Measurements from ENCODE around the gene IL33. TPM values are rescaled to one million over a fixed set of nuclear protein-coding genes. Genes with fewer than 3 reads are reported as not detected.

IL33 gene
- total and polyA plus RNA-seq, 2 of the 4 experiments (the other 2 are of a cell fraction): not detected

- in situ Hi-C loops (cut with MboI; ENCODE audit: low sequenced_read_pairs) (no loop called here), intact Hi-C loops (cut with micrococcal nuclease) (no loop called here), dilution Hi-C loops (cut with HindIII; ENCODE audit: low sequenced_read_pairs, unreplicated experiment) (no loop called here)
- no peak overlapping the region for H2BK120ac ChIP-seq (ENCODE audit: low read depth, low read length)
- H3K4ac ChIP-seq (ENCODE audit: low read depth, low read length): no peak overlapping the region
- H2BK15ac ChIP-seq (ENCODE audit: low read depth, low read length): no peak overlapping the region
- no CpG with 5 or more reads among the region's 2 CpGs for WGBS, 2 experiments (ENCODE audit: extremely low coverage in 2 of 2, insufficient read length in 1 of 2)
- H3K27ac ChIP-seq (ENCODE audit: insufficient read depth, low read length): no peak overlapping the region
- ATAC-seq (ENCODE audit: low read depth): no peak
- no peak overlapping the region for H3K18ac ChIP-seq (ENCODE audit: low read depth, low read length)
- H3K56ac ChIP-seq (ENCODE audit: extremely low read depth, insufficient read depth, low read length): no peak overlapping the region
- H4K5ac ChIP-seq (ENCODE audit: low read depth, low read length): no peak overlapping the region
- H3K9me1 ChIP-seq (ENCODE audit: insufficient read depth, low read length): no peaks in the 10 kb centered on the region
- no peaks in the 10 kb centered on the region for H3K79me1 ChIP-seq (ENCODE audit: low read depth in 1 of 2, low read length in 2 of 2)
- TF ChIP-seq POLR2A (IDR thresholded peaks at IDR 0.05; ENCODE audit: low read depth, low read length) (no peak), MXI1 (IDR thresholded peaks at IDR 0.05; ENCODE audit: borderline replicate concordance, low read depth, low read length) (no peak), RFX5 (IDR thresholded peaks at IDR 0.05; ENCODE audit: low read depth, low read length) (no peak), NFE2L2 (IDR thresholded peaks at IDR 0.05; ENCODE audit: low read depth, low read length) (no peak)
- peaks cover 5% of the 10 kb centered on the region for H3K9me3 ChIP-seq (ENCODE audit: control insufficient read depth, insufficient read depth, low read length)
- no peak overlapping the region for H3K4me2 ChIP-seq (ENCODE audit: low read depth, low read length)
- BruUV-seq (replicated peaks): no TSS peak
- POLR2A ChIA-PET (ENCODE audit: unreplicated experiment): no interaction called here
- H2BK5ac ChIP-seq (ENCODE audit: low read depth, low read length, poor library complexity, severe bottlenecking): no peak overlapping the region
- no peak overlapping the region for H2AFZ ChIP-seq (replicated peaks; ENCODE audit: low read length, poor library complexity)
- no peak overlapping the region for H2BK20ac ChIP-seq (ENCODE audit: low read depth, low read length)
- no peaks in the 10 kb centered on the region for H3K36me3 ChIP-seq (ENCODE audit: control insufficient read depth, insufficient read depth, low read length)
- no peaks in the 10 kb centered on the region; the same call in 1 of the 2 replicates for H3K27me3 ChIP-seq (ENCODE audit: control insufficient read depth, insufficient read depth, low read length)
- DNase-seq: no peak
- no peak overlapping the region for H3K23ac ChIP-seq (ENCODE audit: low read depth, low read length)
- CTCF ChIA-PET: no interaction called here
- H3K14ac ChIP-seq (replicated peaks; ENCODE audit: low read depth, low read length): no peak overlapping the region
- H4K20me1 ChIP-seq (ENCODE audit: insufficient read depth, low read length): no peaks in the 10 kb centered on the region
- no peak overlapping the region for H4K91ac ChIP-seq (ENCODE audit: insufficient read depth, low read depth, low read length)
- H4K8ac ChIP-seq (ENCODE audit: low read depth in 2 of 2, low read length in 2 of 2): no peak overlapping the region
- no peak overlapping the region for H2AK5ac ChIP-seq (ENCODE audit: low read depth, low read length)
- H2AK9ac ChIP-seq (replicated peaks; ENCODE audit: low read depth, low read length, poor library complexity): no peak overlapping the region
- H3K4me3 ChIP-seq (ENCODE audit: insufficient read depth, low read depth, low read length): no peak overlapping the region
- no peaks in the 10 kb centered on the region for H3K4me1 ChIP-seq (ENCODE audit: control insufficient read depth, insufficient read depth, low read length)
- H3K9ac ChIP-seq (ENCODE audit: low read depth, low read length): no peak overlapping the region
Observed at GRCh38 chr9:6209966-6210365, 5.6 kb upstream of the IL33 start.

Data from IMR-90 (cell line).